Activated CD4-positive, CD25-positive, alpha-beta regulatory T cell treated with anti-CD3 and anti-CD28 coated beads, Interleukin-2, amount 50 U/mL, for 24 hours (primary cell): Measurements from ENCODE around the gene MSX1.

ENCODE experiments used
- ATAC-seq, 2 donors: fragments of 150-1000 bp; cut with Tn5 transposase; one replicate each; pipeline ENCODE4 v1.10.0; 2021; ENCODE audit warnings: mild to moderate bottlenecking in 1 of 2, moderate library complexity in 1 of 2

The MSX1 gene

DNA sequence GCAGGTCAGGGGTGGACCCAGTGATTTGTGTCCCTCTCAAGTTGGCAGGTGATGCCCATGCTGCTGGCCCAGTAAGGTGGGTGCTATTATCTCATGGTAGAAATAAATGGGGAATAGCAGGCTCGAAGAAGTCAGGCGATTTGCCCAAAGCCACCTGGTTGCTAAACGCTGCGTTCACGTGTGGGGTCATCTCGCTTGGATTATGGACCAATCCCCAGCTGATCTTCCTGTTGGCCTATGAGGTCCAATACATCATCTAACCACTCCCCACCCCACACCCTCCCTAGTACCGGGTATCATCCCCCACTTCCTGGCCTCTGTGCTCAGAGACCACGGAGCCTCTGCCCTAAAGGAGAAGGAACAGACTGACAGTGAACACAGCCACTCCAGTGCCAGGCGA is 18.3 kb upstream of the MSX1 start:
- no peak for ATAC-seq

DNA sequence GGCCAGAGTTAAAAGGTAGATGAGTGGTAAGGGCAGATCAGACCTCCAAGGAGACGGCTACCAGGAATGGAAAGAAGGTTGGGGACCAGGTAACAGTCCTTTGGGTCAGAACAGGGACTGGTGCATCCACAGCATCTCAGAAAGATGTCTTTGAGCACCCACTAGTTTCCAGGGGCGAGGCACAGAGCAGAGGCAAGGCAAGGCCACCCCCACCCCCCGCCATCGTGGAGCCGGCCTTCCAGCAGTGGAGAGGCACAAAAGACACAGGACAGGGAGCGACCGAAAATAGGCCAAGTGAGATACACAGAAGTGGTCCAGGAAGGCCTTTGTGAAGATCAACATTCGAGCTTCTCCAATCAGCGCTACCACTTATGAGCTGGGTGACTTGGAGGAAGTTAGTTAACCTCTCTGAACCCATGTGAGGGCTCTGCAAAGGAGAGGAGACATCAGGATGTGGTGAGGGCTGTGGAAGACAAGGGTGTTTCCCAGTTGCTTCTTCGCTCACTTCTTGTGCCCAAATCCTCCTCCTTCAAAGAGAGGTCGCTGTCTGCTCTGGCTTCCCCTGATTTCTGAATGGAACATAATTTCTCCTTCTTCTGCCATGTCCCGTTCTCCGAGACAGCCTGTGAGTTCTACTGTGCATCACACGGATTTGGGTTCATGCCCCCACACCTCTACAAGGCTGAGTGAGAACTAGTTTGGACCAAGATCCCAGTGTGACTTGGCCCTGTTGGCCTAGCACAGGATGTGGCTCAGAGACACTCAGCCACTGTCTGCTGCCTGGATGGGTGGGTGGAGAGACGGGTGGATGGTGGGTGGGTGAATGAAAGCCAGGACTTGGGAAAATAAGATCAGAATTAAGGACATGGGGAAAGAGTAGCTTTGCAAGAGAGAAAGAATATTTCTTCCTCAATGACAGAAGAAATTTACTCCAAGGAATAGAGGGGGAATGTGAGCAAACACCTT is 16.7 kb upstream of the MSX1 start:
- no peak for ATAC-seq

DNA sequence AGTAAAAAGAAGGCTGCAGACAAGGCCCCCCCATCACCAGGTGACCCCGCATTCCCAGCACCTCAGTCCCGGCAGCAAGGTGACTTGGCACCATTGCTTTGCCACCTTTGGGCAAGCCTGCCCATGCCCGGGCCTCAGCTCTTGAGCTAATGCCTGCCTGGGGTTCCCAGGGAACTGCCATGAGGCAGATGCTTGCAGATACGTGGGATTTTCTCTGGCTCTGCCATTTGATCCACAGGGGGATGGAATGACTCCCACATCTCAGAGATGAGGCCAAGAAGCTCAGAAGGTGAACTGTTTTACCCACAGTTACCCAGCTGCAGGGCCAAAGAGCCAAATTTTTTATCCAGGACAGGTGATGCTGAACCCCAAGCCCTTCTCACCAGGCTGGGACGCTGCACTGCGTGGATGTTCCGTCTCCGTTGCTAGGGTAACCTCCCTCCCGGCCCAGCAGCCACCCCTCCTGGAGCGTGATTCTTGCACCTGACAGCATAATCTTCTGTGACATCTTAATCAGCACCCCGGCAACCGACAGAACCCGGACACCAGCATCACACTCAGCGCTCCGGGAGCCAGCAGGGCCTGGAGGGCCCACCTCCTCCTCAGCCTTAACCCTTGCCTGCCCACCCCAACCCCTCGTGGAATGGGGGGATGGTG is 15.7 kb upstream of the MSX1 start:
- ATAC-seq = no peak

DNA sequence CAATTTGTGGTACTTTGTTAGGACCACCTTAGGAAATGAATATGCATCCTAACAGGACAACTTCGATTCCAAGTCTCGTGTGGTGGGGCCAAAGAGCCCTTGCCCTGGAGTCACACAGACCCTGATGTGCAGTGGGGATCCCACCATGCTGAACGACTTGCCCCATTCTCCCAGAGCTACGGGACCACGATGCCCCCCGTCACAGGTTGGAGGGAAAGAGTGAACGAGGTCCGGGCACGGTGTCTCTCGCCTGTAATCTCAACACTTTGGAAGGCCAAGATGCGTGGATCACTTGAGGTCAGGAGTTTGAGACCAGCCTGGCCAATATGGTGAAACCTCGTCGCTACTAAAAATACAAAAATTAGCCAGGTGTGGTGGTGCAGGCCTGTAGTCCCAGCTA is 14.4 kb upstream of the MSX1 start:
- no peak for ATAC-seq

- no peak for ATAC-seq
These were observed 12.5 kb upstream of the MSX1 start for GRCh38 chr4:4847011-4847410.

DNA sequence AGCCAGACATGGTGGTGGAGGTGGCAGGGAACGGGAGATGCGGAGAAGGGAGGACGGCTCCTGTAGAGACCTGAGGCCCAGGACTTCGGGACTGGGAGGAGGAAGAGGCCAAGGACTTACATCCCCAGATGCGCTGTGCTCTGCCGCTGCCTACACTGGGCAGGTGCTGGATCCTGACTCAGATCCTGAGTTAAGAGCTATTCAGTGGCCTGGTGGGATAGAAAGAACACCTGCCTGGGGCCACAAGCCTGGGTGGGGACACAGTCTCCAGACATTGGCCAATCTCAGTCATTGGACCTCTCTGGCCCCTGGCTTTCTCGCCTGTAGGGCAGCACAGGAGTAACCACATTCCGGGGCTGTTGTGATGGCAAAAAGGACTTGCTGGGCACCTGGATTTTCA is 10.9 kb upstream of the MSX1 start:
- ATAC-seq = no peak

DNA sequence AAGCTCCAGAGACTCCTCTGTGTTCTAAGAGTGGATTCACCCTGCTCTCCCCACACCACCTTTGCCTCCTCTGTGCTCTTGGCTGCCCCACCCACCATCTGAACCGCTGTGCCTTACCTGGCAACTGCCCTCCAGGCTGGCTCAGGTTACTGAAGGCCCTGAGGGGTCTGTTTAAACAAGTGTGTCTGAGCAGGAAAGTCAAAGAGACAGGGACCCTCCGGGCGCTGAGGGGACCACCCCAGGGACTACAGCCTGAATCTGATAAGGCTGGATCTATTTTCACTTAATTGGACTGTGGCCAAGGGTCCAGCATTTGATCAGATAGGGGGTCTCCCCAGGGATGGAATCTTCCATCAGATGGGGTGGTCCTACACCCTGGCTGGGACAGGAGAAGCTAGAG is 10.4 kb upstream of the MSX1 start:
- ATAC-seq = no peak

GRCh38 chr4:4849524-4850193 is 9.8 kb upstream of the MSX1 start:
- ATAC-seq = no peak

DNA sequence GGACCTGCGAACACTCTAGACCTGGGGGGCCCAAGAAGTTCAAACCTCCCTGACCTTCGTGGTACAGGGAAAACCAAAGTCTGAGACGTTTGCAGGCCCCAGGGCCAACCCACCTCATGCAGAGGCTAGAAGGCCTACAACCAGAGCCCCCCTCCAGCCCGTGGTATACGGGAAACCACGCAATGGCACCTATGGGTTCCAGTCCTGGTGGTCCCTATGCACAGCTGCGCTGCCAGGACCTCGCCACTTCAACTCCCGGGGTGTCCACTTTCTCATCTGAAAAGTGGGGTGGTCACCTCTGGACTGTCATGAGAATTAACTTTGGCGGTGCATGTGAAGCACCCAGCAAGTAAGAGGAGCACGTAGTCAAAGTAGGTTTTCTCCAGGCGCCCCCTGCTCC is 8.4 kb upstream of the MSX1 start:
- no peak for ATAC-seq

DNA sequence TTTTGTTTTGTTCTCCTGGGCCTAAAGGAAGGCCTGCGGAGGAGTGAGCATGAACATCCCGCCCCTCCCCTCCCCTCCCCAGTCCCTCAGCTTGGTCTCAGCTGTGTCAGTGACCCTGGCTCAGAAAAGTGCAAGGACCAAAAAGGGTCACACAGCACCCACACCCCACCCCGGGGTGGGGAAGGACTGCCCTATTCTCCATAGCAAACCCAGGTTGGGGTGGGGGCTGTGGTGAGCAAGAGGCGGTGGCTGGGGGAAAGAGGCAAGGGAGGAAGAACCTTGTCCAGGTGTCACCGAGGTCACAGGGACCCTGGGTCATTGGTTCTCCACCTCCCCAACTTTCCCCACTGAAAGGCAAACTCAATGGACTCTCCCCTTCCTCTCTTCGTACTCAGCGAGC is 7.6 kb upstream of the MSX1 start:
- ATAC-seq = no peak

DNA sequence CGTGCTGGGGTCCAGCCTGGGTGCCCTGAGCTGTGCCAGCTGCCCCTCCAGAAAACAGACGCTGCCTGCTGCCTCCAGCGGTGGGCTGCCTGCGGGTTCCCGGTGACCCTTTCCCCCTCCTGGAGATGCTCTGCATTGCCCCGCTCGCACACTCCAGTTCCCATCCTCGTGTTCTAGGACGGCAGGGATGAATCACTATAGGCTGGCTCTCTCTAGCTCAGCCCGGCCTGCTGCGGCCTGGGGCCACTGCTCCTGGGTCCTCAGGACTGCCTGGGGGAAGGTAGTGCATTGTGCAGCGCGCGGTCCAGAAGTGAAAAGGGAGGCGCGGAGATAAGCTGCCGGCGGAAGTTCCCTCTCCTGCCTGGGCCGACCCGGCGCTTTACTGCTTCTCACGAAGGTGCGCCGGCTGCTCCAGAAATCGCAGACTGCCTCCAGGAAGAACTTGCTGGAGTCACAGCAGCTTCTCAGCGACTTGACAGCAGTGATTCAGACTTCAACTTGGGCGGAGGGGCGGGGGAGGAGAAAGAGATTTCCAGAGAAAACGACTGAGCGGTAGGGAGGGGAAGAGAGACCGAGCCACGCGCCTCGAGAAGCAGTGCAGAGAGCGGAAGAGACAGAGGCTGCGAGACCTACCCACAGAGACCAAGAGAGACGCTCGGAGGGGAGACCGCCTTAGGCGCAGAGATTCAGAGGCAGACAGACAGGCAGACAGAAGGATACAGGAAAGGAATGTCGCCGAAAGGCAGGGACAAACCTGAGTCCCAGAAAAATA is 6.7 kb upstream of the MSX1 start:
- peak; percentile 42 to 44 for ATAC-seq

DNA sequence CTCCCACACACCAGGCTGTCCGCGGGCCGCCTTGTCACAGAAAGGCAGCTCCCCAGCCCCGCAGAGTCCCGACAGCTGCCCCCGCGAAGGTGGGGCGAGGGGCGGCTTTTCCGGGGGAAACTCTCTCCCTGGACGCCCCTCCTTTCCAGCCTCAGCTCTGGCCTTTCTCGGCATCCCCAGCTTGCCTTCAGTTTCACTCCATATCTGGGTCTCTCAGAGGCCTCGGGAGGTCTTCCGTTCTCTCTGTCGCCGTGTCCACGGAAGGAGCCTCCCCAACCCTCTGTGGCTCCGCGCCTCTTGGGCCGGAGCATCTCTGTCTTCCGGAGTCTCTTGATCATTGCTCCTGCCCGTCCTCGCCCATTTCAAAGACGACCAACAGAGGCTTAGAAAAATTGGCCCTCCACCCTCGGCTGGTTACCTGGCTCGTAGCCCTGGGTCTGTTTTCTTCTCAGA is 6.1 kb upstream of the MSX1 start:
- ATAC-seq = peak; percentile 23 to 37

DNA sequence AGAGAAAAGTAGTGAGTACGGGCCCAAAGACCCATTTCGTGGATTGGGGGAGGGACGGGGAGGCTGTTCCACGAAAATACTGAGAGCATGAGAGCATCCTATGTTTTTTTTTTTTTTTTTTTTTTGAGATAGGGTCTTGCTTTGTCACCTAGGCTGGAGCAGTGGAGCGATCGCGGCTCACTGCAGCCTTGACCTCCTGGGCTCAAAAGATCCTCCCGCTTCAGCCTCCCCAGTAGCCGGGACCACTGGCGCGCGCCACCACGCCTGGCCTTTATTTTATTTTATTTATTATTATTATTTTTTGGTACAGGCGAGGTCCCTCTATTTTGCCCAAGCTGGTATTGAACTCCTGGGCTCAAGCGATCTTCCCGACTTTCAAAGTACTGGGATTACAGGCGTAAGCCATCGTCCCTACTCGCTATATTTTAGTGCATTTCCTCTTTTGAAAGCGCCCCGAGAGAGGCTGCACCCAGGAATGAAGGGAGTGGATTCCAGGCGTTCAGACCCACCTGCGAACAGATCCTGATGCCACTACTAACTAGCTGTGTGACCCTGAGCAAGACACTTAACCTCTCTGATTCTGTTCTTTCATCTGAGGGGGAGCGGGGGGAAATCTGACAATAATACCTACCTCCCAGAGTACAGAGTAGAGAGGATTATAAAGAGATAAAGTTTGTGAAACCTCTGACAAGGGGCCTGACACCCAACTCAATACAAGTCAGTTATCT is 5.4 kb upstream of the MSX1 start:
- ATAC-seq = no peak

DNA sequence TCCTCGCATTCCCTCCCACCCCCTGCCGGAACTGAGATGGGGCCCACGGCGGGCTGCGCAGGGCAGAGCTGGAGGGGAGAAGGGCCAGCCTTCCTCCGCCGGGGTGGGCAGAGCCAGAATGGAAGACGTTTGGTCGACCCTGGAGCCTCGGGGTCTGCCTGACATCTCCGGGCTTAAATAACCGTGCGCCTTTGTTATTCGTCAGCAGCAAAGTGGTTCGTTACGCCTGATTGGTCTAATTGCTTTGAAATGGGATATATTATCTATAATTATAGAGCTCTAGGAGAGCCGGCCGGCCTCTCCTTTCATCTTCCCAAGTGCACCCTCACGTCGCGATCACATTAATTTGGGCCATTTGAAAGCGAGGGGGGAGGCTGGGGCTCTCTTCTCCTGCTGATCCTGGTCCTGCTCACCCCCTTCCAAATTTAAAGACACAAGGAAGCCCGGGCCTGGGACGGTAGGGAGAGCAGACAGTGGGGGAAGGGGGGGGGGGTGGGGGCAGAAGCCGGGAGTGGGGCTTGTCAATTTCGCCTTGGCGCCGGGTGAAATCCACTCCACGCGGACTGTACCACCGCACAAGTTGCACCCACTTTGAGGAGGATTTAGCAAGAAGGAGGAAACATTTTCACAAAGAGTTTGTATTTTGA is 4.7 kb upstream of the MSX1 start:
- ATAC-seq = no peak

DNA sequence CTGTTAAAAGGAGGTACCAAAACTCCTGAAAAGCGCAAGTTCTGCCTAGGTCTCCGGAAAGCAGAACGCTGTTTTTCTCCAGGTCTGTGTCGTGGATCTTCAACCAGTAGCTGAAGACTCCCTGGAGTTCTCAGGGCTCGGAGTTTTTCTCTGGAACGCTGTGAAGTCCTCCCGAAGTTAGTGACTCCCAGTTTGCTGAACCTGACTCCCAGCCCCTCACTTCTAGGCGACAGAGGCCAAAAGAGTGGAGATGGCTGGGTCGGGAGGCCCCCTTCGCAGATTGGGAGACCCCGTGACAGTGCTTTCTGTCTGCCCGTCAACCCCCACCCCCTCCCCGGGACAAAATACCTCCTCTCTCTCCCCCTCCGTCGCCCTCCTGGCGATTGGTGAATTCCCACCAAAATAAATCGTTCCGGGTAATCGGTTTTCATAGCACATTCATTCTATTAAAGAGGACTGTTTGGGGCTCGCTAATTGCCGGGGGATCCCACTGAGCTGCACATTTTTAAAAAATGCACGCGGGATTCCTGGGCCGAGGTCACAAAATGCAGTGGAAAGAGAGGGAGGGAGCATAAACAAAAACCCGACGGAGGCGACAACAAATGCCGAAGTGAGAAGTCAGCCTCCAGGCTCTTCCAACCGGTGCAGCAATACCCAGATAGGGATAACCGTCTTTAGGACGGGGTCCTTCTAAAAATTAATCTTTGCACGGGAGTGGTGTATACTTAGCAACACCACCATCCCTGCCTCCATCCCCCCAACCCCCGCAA is 4.0 kb upstream of the MSX1 start:
- no peak for ATAC-seq

DNA sequence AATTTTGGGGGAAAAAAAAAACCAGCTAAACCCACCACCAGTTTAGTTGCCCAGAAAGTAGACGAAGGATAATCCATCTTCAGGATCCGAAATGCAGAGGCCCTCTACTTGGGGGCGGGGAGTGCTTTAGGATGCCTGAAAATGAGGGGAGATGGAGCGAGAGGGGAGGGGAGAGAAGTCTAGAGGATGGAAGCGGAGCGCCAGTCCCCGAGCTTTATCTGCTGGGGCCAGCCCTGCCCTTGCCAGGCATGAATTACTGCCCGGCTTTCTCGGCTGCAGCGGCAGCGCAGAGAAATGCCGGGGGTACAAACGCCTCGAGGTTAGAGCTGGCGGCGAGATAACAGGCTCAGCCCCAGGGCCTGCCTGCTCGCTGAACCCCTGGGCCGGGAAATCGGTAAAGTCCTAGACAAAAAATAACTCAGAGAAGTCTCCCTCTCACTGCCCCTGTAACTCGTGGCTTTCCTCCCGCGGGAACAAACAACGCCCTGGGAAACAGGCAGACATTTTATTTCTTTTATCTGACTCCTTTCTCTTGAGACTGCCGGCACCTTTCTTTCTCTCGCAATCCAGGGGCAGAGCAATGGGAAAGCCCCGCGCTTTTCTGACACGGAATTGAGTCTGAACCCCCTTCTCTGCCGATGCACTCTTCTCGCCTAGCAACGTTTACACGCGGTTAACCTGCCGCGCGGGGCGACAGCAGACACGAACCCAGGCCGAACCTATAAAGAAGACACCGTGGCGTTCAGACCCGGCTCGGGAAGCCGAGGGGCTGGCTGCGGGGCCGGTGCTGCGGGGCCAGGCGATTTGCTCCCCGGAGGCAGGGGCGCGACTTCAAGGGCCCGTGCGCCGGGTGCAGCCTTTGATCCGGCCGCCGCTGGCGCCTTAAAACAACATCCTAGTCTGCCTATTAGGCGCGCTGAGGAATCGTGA is 3.1 kb upstream of the MSX1 start:
- ATAC-seq = no peak

- no peak for ATAC-seq
These were observed 2.3 kb upstream of the MSX1 start for GRCh38 chr4:4857001-4857808.

GRCh38 chr4:4857809-4858508 is 1.5 kb upstream of the MSX1 start:
- ATAC-seq = no peak
